Omental fat pad (tissue), 4 donors: ENCODE measurements around the gene NDUFV2. TPM values are rescaled to one million over a fixed set of nuclear protein-coding genes. Genes with fewer than 3 reads are reported as not detected.

Experiments used
- ATAC-seq: fragments of 150-250 bp; one replicate; pipeline ENCODE4 v1.9.1; 2016; ENCODE audit warnings: mild to moderate bottlenecking, moderate library complexity; ENCODE audit not compliant: low FRiP score
- DNase-seq: peaks from one replicate; pipeline ENCODE4 v3.0.0-alpha.2; 2019; ENCODE audit warnings: low spot score
- total RNA-seq, 4 donors: library from RNA; depleted of rRNA; stranded (reverse); fragments of >200 nt; gene quantifications; one replicate each; pipeline ENCODE4 v1.1.0, GENCODE V29; 2016
- TF ChIP-seq, protein P1 (sequence below), 3 donors: fragments of 450-650 bp; IDR thresholded peaks; one replicate each; pipeline ENCODE4 v1.5.1; 2016 to 2017; ENCODE audit warnings: antibody characterized with exemption in 3 of 3, mild to moderate bottlenecking in 3 of 3, moderate library complexity in 2 of 3

The NDUFV2 gene
- total RNA-seq, 4 donors from 2014 or later, result 86.1 to 92.1 (median 88.8) TPM

DNA sequence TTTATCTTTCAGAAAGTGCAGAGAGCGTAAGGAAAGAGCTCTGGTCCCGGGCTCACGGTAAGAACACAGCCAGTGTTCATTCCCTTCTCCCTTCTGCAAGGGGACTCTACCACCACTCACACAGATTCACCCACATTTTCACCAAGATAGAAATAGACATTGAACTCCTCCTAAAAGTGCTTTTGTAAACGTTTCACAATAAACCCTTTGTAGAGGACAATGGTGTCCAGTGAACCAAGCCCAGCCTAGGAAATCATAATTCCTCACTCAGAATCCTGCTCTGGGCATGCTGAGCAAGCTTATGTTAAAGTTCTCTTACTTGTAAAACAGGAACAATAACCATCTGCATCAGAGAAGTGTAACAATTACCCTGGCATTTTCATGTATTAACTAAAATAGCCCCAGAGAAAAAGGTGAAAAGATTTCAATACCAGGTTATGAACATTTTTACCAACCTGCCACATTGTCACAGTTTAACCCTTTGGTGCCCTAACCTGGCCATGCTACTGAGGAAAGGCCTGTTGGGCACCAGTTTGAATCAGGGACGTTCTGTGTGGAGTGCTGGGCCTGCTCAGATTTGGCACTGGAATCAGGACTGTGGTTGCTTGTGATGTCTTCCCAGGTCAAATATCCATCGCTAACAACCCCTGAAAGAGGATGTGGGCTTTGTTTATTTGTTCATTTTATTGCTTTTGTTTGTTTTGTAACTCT is 22.5 kb upstream of the NDUFV2 start:
- TF ChIP-seq, protein P1, sequence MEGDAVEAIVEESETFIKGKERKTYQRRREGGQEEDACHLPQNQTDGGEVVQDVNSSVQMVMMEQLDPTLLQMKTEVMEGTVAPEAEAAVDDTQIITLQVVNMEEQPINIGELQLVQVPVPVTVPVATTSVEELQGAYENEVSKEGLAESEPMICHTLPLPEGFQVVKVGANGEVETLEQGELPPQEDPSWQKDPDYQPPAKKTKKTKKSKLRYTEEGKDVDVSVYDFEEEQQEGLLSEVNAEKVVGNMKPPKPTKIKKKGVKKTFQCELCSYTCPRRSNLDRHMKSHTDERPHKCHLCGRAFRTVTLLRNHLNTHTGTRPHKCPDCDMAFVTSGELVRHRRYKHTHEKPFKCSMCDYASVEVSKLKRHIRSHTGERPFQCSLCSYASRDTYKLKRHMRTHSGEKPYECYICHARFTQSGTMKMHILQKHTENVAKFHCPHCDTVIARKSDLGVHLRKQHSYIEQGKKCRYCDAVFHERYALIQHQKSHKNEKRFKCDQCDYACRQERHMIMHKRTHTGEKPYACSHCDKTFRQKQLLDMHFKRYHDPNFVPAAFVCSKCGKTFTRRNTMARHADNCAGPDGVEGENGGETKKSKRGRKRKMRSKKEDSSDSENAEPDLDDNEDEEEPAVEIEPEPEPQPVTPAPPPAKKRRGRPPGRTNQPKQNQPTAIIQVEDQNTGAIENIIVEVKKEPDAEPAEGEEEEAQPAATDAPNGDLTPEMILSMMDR (IDR thresholded peaks at IDR 0.05), result no peak
- ATAC-seq (no peak), DNase-seq (no peak)

DNA sequence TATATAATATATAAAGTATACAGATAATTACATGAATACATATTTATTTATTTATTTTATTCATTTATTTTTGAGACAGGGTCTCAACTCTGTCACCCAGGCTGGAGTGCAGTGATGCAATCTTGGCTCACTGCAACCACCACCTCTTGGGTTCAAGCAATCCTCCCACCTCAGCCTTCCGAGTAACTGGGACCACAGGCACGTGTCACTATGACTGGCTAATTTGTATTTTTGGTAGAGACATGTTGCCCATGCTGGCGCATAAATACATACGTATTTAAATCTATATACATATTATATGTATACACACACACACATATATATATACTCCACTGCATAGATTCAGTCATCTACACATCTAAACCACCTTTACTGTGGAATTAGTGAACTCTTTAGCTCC is 20.6 kb upstream of the NDUFV2 start:
- ATAC-seq (no peak), DNase-seq (no peak)

DNA sequence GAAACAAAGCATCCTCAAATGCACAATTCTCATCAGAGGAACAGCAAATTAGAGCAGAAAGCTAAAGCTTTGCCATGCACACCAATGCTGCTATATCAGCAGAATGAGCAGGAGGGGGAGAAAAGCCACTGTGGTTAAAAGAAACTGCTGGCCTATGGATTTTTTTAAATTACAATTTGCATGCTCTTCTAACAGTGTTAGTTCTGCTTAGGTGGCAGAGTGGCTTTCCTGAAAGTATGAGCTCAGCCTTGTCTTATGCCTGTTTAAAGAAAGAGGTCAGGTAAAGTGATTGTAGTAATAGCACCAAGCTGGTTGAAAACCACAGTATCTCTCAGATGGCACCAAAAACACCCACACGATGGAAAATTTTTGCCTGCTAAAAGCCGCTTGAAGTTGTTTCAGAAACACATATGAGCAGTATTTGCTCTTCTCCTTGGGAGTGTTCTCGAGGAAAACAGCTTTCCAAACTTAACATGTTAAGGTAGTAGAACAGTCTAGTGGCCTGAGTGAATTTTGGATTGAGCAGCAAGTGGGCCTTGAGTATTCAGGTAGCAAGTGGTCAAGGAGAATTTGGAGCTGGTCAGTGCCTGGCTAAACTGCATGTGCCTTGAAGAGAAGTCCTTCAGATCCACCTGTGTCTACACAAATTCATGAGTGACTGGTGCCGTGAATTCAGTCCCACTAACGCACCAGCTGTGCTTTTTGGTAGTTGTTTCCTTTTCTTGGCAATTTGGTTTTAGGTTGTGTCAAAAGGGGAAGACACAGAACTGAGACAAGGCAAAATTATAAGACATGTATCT is 19.6 kb upstream of the NDUFV2 start:
- no peak for ATAC-seq

More for the DNA sequence above, 20.6 kb upstream of the NDUFV2 start:
- TF ChIP-seq, protein P1 (IDR thresholded peaks at IDR 0.05), result no peak

DNA sequence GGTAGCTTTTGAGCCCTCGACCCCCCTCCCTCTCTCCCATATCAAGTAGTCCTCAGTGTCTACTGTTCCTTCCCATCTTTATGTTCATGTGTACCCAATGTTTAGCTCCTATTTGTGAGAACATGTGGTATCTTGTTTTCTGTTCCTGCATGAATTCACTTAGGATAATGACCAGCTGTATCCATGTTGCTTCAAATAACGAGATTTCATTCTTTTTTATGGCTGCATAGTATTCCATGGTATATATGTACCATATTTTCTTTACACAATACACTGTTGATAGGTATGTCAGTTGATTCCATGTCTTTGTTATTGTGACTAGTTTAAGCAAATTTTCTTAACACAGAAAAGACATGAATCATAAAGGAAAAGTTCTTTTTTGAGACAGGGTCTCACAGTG is 16.5 kb upstream of the NDUFV2 start:
- DNase-seq (no peak), ATAC-seq (no peak)
- TF ChIP-seq, protein P1 (IDR thresholded peaks at IDR 0.05), result no peak

More for the DNA sequence above, 19.6 kb upstream of the NDUFV2 start:
- TF ChIP-seq, protein P1 (IDR thresholded peaks at IDR 0.05), result no peak
- no peak for DNase-seq

DNA sequence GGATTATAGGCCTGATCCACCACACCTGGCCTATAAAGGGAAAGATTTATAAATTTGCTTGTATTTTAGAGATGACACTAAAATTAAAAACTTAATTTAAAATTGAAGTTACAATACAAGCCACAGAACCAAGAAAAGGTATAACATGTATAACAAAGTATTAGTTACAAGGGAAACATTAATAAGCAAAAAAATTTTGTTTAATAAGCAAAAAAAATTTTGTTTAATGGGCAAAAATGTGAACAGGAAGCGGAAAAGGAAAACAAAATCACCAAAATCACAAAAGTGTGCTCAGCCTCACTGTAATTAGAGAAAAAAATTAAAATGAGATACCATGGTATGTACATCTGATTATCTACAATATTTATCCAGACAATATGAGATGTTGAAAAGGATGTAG is 15.9 kb upstream of the NDUFV2 start:
- ATAC-seq, result no peak
- TF ChIP-seq, protein P1 (IDR thresholded peaks at IDR 0.05), result no peak
- no peak for DNase-seq

DNA sequence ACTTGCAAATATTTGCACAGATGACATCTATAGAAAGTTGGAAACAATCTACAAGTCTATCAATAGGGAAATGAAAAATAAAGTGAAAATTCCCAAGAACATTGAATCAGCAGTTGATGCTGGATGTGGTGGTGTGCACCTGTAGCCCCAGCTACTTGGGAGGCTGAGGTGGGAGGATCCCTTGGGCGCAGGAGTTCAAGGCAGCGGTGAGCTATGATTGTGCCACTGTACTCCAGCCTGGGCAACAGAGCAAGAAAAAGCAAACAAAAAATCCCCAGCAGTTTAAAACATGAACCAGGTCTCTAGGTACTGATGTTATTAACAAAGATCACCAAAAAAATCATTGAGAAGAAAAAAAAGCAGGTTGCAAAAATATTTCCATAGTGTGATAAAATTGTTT is 15.4 kb upstream of the NDUFV2 start:
- TF ChIP-seq, protein P1 (IDR thresholded peaks at IDR 0.05), result no peak
- no peak for ATAC-seq
- DNase-seq, result no peak
